GM03348 (cell line): ENCODE data around the gene PDHA1.
A peak's percentile ranks its signal among the peaks of the same experiment; 100 is the strongest.

Experiments
- DNase-seq: peaks from one replicate; pipeline ENCODE4 v3.0.0; 2012; ENCODE audit warnings: low spot score

PDHA1 gene

DNA sequence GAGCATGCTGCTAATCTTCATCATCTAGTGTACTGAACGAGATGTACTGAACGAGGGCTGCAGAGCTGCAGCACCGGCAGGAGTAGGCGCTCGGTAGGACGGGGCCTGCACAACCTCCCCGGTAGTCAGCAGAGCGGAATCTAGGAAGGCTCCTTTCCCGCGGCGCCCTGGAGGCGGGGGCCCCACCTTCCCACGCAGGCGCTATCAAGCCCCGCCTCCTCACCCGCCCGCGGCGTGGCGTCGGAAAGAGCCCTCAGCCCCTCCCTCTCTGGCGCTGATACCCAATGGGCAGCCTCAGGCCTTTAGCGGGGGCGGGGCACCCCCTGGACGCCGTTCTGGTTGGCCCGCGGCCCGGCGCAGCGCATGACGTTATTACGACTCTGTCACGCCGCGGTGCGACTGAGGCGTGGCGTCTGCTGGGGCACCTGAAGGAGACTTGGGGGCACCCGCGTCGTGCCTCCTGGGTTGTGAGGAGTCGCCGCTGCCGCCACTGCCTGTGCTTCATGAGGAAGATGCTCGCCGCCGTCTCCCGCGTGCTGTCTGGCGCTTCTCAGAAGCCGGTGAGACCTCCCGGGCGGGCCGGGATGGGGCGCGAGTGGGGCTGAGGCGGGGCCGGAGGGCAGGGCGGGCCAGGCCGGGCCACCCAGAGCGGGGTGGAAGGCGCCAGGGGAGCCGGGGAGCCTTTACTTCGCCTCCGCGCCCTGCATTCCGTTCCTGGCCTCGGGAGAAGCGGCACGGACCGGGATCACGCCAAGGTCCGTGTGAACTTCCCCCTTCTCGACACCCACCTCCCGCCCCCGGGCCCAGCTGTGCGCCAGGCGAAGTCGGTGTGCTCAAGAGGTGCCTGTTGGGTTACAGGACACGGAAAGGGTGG lies at the start of gene PDHA1:
Gene PDHA1, plus strand, starts transcription at position 393 of the 874 bp plus-strand sequence. Its CDS starts 111 bp downstream, at position 504.
- peak; percentile 95 for DNase-seq

DNA sequence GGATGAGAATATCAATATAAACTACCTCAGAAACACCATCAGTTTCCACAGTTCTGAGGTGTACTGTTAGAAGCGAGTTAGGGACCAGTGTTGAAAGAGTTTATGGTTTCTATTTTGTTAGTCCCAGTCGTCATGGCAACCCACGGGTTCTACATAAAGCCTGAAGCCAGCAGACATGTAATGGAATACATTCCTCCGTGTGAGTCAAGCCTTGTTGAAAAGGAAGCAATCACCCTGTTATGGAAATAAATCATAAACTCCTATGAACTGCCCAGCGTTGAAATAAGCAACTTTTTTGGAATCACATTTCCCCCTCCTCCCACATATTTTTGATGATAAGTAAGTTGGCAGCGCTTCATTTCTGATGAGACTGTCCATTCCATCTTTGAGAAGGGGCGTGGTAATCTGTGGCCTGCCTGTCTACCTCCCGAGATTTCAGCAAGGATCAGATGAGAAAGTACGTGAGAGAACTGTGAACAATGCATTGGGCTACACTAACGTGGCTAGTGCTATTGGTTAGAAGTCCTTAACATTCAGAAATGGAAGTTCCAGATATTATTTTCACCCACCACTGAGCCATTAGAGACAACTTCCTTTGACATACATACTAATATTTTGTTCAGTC lies 40.4 kb upstream of the PDHA1 start:
- DNase-seq: peak; percentile 16

DNA sequence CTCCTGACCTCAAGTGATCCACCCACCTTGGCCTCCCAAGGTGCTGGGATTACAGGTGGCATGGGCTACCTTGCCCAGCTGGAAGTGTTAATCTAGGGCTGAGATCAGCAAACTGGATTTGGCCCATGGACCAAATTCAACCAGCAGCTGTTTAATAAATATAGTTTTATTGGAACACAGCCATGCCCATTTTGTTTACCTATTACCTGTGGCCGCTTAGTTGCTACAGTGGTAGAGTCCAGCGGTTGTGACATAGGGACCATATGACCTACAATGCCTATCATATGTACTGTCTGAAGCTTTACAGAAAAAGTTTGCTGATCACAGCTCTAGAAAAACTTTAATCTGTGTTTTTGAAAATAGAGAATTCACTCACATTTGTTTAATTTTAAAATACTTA lies 17.2 kb upstream of the PDHA1 start:
- no peak for DNase-seq

DNA sequence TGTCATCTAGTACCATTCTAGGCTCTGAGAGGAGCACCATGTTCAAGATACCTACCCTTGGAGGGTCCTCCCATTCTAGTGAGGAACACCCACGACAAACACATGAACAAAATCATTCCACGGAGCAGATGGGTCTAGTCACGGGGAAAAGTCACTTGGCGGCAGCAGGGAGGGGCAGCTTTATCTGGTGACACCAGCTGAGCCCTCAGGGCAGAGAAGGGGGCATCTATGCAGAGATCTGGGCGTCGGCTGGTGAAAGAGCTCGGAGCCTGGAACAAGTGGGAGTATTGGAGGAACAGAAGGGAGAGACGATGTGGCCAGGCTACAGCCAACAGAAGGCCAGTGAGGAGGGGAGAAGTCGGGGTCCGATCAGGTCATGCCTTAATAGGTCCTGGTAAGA lies 11.9 kb upstream of the PDHA1 start:
- DNase-seq: no peak

DNA sequence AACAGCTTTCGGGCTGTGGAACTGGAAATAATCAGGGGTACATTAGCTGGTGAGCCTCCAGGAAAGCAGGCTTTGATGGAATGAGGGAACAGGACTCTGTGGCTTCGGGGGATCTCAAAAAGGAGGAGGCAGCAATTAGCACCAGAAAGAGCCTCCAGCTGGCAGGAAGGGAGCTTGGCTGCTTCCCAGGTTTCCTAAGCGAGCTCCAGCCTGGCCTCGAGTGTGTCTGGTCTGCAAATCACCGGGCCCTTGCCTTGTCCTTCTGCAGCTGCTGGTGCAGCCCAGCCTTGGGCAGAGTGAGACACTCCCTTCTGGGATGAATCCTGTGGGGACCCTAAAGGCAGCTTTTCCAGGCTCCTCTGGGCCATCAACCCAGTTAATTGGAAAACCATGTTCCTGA lies 10.7 kb upstream of the PDHA1 start:
- peak; percentile 6 for DNase-seq

DNA sequence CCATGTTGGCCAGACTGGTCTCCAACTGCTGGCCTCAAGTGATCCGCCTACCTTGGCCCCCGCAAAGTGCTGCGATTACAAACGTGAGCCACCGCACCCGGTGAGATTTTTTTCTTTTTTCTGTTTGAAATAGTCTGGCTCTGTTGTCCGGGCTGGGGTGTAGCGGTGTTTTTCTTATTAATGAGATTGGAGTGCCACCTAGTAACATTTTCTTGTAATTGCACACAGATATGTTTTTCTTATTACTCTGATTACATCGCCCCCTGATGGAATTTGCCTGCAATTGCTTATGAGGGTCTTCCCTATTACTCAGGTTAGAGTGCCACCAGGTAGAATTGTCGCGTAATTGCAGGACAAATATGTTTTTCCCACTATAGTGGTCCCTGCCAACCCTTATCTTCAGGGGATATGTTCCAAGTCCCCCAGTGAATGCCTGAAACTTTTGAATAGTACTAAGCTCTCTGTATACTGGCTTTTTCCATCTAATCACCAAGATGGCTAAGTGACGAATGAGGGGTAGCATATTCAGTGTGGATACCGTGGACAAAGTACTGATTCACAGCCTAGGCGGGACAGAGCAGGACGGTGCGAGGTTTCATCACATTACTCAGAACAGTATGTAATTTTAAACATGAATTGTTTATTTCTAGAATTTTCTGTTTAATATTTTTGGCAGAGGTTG lies 8.6 kb upstream of the PDHA1 start:
- DNase-seq: no peak

DNA sequence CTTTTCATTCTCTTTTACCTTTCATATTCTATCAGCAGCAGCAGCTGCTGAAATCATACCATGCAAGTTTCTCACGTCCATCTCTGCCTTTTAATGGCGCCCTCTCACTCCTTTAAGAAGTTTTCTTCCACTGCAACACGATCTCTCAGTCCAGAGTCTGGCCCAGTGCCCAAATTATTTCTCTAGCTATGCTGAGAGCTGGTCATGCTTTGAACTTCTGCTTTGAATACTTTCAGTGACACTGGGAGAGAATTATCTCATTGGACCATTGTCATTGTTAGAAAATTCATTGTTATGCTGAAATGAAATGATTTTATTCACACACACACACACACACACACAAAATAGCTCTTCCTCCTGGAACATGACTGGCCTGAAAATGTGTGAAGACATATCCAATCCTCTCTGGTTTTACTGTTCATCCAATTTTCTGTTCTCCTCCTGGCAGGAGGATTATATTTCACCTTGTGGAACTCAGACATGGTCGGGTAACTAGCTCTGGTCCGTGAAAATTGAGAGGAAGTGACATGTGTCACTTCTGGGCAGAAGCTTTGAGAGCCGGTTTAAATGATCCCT lies 1.3 kb upstream of the PDHA1 start:
- DNase-seq: no peak

DNA sequence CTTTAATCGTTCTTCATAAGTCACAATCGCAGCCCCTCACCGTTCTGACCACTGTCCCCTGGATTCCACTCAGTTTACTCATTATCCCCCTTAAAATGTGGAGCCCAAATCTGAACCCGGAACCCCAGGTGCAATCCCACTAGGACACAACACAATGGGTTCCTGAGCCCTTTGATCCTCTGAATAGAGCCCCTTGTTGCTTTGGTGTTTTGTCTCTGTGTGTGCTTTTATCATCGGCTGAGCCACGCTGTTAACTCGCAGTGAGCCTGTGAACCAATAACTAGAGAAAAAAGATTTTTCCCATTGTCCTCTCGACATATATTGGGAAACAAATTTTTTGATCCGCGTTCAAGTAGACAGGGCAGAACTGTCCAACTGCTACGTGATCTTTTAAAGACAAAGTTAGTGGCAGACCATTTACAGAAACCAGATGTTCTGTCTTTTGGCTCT lies 617 bp upstream of the PDHA1 start:
- no peak for DNase-seq

DNA sequence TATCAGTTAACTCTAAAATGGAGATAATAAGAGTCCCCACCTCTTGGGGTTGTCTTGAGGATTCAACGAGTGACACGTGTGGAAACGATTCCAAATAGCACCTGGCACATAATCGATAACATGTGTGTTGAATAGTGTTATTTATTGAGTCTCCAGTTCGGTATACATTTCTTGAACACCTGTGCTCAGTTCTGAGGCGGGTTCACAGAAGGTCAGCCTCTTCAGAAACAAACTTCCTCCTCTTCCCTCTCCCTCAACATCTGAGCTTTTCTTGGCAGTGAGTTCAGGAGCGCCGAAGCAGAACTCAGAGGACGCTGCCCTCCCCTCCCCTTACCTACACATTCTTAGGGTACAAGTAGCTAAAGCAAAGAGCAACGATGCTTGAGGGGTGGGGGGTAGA lies 934 bp downstream of the PDHA1 start:
- DNase-seq: no peak

DNA sequence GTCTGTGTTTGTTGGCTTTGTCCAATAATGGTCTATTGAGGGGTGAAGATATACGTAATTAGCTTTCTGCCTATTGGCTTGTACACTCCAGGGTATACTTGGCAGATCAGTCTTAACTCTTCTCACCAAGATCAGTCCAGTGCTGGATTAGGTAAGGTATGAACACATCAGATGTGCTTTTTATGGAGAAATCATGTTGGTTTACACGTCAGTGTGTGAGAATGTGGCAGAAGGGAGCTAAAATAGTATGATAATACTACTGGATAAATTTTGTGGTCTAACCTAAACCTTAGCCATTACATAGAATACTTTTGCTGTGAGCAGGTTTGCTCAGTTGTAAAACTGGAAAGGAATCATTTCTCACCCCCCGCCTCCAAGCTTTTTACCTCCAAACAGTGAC lies 4.2 kb downstream of the PDHA1 start:
- peak; percentile 13 for DNase-seq

DNA sequence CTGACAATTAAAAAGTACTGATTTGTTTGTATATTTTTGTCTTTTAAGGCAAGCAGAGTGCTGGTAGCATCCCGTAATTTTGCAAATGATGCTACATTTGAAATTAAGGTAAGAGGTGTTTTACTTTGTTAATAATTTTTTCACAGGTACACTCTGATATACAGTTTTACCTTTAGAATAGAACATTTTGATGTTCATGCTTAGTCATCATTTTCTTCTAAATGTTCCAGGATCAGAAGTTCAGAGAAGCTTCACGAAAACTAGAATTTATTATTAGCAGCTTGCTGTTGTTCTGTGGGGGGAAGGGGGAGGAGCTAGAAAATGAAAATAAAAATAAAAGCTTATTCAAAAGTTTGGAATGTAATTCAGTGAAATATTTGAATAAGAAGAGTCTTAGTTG lies 5.5 kb downstream of the PDHA1 start:
- no peak for DNase-seq

DNA sequence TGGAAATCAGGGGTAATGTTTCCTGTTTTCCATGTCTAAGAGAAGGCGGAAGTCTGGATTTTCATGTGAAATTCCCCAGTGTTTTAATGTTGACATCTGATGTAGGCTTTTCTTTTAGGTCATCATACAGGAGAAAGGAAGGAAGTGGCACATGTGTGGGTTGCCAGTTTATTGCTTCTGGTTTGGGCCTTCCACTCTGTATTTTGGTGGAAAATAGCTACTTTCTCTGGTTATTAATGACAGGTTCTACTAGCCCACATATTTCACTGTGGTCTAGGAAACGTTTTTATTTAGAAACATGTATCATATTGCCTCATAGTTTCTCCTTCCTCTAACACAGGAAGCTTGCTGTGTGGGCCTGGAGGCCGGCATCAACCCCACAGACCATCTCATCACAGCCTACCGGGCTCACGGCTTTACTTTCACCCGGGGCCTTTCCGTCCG lies 7.2 kb downstream of the PDHA1 start:
- no peak for DNase-seq

DNA sequence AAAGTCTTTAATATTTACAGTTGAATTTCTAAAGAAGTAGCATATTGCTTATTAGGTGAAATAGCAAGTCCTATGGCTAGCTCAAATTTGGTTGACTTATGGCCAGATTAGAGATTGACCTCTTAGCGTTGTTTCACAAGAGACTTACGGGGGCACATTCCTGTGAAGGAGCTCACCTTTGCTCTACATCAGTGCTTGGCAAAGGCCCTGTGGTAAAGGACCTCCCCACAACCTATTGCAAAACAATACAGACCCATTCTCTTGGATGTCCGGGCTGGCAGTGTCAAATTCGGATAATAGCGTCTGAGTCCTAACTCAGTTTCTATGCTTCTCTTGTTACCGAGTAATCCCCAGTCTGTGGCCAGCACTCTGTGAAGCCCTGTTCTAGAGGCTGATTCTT lies 10.9 kb downstream of the PDHA1 start:
- no peak for DNase-seq

DNA sequence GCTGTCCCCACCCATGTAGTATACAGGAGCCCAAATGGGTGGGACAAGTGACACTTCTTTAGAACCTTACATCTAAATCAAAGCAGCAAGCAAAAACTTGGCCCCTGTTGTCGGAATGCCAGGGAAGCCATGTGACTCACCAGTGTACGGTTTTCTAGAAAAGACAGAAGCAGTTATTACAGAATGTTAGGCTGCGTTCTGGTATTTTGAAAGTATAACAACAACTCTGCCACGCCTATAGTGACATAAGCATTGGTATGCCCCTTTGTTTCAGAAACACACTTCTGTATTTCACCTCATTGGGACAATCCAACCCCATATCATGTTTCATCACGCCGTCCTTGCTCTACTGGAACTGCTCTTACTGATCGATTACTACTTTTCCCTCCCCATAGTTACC lies 14.8 kb downstream of the PDHA1 start:
- DNase-seq: no peak

DNA sequence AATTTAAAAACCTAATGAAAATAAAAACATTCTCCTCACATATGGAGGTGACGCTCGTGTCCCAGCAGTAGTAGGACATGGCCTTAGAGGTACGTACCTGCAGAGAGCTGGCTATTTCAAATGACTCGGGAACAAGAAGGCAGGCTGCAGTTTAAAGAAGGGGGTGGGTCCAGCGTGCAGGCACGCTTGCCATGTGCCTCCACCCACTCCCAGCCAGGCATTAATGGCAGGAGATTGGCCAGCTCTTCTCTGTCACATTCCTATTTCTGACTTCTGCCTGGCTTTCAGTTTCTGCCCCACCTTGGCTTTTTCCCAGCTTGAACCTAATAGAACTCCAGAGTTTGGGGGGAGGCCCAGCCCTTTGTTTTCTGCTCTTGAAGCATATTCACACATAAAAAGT lies 17.2 kb downstream of the PDHA1 start:
- DNase-seq: no peak

DNA sequence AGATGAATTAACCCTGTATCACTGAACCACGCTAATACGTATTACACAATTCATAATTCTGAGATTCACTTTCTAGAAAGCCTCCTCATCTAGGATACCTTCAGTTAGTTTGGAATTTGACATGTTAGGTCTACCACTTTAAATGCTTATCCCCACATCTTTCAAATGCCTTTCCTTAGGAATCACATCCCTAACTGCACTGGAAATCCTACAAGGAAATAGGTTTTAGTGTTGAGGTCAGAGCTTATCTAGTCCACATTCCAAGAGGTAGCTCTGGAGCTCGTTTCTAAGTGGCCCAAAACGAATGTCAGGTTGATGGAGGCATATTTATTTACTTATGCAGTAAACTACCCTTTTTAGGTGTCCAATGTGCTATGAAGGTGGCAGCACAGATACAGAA lies 18.0 kb downstream of the PDHA1 start:
- no peak for DNase-seq

DNA sequence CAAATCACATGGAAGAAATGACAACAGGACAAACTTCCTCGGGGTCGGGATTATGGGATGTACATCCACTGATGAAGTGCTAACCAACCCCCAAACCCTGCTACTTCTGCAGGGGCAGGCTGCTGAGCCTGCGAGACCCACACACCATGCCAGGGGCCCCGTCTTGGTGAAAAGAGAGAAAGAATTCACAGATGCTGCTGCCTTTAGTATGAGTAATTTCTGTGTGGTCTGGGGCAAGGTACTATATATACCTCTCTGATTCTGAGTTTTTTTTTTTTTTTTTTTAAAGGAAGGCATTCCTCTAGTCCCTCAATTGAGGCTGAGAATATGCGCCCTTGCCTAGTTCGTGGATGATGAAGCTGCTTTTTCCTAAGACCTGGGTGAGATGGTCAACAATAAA lies 24.8 kb downstream of the PDHA1 start:
- no peak for DNase-seq

DNA sequence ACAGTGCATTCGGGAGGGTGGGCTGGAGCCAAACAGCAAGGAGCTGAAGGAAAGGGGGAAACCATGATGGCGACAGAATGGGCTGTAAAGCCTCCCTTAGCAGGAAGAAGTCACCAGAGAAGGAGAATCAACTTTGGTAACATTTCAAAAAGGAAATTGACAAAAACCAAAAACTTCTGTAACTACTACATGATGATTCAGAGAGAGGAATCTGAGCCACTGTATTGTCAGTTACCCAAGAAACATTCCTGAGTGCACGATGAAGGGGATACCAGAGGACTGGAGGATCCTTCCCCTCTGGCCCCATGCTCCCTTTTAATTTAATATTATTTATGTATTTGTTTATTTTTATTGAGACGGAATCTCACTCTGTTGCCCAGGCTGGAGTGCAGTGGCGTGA lies 26.3 kb downstream of the PDHA1 start:
- peak; percentile 77 for DNase-seq

DNA sequence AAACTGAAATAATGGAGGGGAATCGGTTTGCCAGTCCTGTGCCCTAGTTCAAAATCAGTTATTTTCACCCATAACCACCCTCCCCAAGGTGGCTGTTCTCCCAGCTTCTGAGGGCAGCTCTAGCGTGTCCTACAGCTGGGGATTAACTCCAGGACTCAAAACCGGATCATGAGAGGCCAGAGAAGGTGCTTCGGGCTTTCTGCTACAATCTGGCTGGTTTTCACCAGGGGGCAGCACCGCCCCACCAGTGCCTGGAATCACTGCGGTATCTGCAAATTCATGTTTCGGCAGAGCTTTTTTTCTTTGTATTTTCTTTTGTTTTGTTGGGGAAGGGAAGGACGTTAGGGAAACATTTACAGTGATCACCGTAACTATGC lies 28.4 kb downstream of the PDHA1 start:
- peak; percentile 80 for DNase-seq

DNA sequence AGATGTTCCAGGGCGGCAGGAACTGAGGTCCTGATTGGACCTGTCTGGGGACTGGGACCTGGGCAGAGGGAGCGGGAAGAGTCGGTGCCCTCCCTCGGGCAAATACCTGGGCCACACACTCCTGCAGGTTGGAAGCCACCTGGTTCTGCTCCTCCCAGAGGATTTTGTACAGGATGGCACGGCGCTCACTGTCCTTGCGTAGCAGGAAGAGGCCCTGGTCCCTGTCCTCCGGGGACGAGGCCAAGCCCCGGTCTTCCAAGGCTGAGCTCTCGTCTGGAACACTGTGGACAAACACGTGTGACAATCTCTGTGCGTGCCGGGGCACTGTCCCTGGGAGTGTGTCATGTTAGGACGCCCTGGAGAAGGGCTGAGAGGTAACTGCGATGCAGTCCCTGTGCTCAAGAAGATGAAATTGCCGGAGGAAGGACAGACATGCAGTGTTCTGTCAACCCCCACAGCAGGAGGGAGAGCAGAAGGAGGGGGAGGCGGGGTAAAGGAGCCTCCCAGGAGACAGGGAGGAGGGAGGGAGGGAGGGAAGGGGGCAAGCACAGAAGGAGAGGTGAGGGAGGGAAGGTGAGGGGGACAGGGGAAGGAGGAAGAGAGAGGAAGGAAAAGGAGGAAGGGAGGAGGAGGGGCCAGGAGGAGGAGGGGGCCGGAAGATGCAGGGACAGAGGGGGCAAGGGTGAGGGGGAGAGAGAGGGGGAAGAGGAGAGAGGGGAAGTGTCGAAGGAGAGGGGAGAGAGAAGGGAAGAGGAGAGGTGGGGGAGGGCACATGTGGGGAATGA lies 29.0 kb downstream of the PDHA1 start:
- DNase-seq: peak; percentile 9

DNA sequence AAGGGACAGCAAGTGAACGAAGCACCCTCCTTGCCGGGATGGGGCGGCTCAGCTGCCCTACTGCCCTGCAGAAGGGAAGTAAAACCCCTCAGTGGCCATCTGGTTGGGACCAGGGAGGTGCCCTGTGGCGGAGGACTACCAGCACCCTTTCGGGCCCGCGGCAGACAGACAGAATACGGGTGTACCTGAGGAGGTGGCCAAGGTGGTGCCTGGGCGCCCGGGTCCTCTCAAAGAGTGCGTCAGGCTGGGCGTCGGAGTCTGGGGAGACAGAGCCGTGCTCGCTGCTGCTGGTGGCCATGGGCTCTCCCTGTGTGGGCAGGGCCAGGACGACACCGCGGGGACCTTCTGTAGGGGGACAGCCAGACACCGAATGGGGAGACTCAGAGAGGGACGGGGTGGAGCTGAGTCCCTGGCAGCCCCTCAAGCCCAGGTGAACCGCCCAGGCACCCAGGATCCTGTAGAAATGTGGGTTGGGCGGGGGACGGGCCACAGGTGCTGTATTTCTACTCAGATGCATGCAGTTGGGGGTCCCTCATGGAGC lies 29.7 kb downstream of the PDHA1 start:
- no peak for DNase-seq

DNA sequence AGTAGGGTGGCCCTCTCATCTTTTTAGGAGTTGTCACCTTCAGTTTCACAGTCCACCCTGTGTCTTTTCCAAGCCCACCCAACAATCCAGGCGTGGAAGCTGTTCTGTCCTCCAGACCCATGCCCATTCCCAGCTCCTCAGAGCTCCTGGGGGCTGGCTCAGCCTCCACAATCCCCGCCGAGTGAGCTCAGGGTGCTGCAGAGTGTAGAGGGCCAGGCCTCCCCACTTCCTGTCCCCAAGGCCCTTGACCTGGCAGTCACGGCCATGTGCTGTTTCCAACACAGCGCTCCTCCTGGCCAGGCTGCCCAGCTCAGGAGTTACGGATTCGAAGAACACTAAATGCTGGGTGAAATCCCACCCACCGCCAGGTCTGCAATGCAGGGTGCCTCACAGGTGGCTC lies 31.8 kb downstream of the PDHA1 start:
- DNase-seq: no peak
